Measurements from ENCODE around the gene TBC1D22B. TPM values are rescaled to one million over a fixed set of nuclear protein-coding genes. Genes with fewer than 3 reads are reported as not detected.

Gene TBC1D22B
- total and polyA plus RNA-seq, 2 experiments from 2014 or later, result 9.1 to 19.9 TPM

DNA sequence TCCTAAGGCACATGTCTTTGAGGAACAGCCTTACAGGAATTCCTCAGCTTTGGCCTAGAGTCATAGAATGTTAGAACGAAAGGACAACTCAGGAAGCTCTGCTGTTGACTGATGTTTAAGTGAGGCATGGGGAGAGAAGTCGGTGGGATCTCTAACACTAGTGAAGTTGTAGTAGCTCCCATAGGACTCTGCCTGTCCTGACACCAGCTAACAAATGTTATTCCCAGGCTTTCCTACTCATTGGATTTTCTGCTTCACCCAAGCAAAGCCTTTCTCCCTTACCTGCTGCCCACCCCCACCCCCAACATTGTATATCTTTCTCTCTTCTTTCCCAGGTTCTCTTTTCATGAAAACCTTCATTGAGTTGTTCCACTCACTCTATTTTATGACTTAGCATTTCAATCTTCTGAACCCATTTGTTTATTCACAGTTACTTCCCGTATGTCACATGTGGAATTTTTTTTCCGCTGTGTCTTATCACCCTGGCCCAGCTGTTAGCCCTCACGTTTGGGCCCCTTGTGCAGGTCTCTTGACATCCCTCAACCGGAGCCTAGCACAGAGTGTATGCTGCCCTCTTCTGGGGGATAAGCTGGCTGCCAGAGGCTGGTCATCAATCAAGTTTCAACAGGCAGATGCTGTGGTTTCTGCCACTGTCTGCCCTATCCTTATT is 57.0 kb downstream of the TBC1D22B start:
- H3K27ac Mint-ChIP-seq, result no peak overlapping the region
- no peak overlapping the region for H3K4me3 Mint-ChIP-seq

More for the DNA sequence above, 57.0 kb downstream of the TBC1D22B start:
- Mint-ChIP-seq H3K9me3 (no peaks in the 10 kb centered on the region), H3K36me3 (ENCODE audit: low read depth) (peaks cover 17% of the 10 kb centered on the region), H3K4me1 (no peaks in the 10 kb centered on the region), H3K27me3 (ENCODE audit: insufficient read depth, low read depth, poor library complexity) (no peaks in the 10 kb centered on the region)
- Histone ChIP-seq H3K4me2 (no peak overlapping the region), H3K4me1 (ENCODE audit: insufficient read depth) (no peaks in the 10 kb centered on the region), H3K36me3 (ENCODE audit: insufficient read depth) (peaks cover 20% of the 10 kb centered on the region), H2AFZ (no peak overlapping the region), H3K9me2 (ENCODE audit: insufficient read depth) (no peaks in the 10 kb centered on the region), H3K79me2 (replicated peaks; ENCODE audit: insufficient read depth) (no peaks in the 10 kb centered on the region), H3K4me3 (no peak overlapping the region), H3F3A (replicated peaks; ENCODE audit: low read depth) (0 out of 2 replicates have a peak, but pooled peaks cover 6% of the 10 kb centered on the region), H3K27ac (ENCODE audit: low read depth) (no peak overlapping the region), H4K20me1 (replicated peaks; ENCODE audit: insufficient read depth) (no peaks in the 10 kb centered on the region; the same call in none of the 2 replicates), H3K27me3 (ENCODE audit: insufficient read depth) (no peaks in the 10 kb centered on the region)
- TF ChIP-seq, protein P1, sequence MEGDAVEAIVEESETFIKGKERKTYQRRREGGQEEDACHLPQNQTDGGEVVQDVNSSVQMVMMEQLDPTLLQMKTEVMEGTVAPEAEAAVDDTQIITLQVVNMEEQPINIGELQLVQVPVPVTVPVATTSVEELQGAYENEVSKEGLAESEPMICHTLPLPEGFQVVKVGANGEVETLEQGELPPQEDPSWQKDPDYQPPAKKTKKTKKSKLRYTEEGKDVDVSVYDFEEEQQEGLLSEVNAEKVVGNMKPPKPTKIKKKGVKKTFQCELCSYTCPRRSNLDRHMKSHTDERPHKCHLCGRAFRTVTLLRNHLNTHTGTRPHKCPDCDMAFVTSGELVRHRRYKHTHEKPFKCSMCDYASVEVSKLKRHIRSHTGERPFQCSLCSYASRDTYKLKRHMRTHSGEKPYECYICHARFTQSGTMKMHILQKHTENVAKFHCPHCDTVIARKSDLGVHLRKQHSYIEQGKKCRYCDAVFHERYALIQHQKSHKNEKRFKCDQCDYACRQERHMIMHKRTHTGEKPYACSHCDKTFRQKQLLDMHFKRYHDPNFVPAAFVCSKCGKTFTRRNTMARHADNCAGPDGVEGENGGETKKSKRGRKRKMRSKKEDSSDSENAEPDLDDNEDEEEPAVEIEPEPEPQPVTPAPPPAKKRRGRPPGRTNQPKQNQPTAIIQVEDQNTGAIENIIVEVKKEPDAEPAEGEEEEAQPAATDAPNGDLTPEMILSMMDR (conservative IDR thresholded peaks at IDR 0.05; ENCODE audit: low read depth in 2 of 2), result peak; percentile 70 to 89
- TF ChIP-seq, protein P2, sequence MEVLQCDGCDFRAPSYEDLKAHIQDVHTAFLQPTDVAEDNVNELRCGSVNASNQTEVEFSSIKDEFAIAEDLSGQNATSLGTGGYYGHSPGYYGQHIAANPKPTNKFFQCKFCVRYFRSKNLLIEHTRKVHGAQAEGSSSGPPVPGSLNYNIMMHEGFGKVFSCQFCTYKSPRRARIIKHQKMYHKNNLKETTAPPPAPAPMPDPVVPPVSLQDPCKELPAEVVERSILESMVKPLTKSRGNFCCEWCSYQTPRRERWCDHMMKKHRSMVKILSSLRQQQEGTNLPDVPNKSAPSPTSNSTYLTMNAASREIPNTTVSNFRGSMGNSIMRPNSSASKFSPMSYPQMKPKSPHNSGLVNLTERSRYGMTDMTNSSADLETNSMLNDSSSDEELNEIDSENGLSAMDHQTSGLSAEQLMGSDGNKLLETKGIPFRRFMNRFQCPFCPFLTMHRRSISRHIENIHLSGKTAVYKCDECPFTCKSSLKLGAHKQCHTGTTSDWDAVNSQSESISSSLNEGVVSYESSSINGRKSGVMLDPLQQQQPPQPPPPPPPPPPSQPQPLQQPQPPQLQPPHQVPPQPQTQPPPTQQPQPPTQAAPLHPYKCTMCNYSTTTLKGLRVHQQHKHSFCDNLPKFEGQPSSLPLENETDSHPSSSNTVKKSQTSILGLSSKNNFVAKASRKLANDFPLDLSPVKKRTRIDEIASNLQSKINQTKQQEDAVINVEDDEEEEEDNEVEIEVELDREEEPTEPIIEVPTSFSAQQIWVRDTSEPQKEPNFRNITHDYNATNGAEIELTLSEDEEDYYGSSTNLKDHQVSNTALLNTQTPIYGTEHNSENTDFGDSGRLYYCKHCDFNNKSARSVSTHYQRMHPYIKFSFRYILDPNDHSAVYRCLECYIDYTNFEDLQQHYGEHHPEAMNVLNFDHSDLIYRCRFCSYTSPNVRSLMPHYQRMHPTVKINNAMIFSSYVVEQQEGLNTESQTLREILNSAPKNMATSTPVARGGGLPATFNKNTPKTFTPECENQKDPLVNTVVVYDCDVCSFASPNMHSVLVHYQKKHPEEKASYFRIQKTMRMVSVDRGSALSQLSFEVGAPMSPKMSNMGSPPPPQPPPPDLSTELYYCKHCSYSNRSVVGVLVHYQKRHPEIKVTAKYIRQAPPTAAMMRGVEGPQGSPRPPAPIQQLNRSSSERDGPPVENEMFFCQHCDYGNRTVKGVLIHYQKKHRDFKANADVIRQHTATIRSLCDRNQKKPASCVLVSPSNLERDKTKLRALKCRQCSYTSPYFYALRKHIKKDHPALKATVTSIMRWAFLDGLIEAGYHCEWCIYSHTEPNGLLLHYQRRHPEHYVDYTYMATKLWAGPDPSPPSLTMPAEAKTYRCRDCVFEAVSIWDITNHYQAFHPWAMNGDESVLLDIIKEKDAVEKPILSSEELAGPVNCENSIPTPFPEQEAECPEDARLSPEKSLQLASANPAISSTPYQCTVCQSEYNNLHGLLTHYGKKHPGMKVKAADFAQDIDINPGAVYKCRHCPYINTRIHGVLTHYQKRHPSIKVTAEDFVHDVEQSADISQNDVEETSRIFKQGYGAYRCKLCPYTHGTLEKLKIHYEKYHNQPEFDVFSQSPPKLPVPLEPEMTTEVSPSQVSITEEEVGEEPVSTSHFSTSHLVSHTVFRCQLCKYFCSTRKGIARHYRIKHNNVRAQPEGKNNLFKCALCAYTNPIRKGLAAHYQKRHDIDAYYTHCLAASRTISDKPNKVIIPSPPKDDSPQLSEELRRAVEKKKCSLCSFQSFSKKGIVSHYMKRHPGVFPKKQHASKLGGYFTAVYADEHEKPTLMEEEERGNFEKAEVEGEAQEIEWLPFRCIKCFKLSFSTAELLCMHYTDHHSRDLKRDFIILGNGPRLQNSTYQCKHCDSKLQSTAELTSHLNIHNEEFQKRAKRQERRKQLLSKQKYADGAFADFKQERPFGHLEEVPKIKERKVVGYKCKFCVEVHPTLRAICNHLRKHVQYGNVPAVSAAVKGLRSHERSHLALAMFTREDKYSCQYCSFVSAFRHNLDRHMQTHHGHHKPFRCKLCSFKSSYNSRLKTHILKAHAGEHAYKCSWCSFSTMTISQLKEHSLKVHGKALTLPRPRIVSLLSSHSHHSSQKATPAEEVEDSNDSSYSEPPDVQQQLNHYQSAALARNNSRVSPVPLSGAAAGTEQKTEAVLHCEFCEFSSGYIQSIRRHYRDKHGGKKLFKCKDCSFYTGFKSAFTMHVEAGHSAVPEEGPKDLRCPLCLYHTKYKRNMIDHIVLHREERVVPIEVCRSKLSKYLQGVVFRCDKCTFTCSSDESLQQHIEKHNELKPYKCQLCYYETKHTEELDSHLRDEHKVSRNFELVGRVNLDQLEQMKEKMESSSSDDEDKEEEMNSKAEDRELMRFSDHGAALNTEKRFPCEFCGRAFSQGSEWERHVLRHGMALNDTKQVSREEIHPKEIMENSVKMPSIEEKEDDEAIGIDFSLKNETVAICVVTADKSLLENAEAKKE (CRISPR knock-in tag; IDR thresholded peaks at IDR 0.05), result no peak
- peak; percentile 82 for DNase-seq (ENCODE audit: low spot score)
- ATAC-seq, result peak; percentile 96
